IPS-20b (cell line): ENCODE measurements around the gene ACSF2.

Source experiments
- H3K27ac ChIP-seq: one replicate; pipeline ENCODE4 v1.5.1; 2013; ENCODE audit warnings: low read length
- H3K27me3 ChIP-seq: 2 replicates; pipeline ENCODE4 v1.6.1; 2013; ENCODE audit warnings: mild to moderate bottlenecking, low read length, inconsistent platforms; ENCODE audit not compliant: insufficient read depth
- H3K36me3 ChIP-seq: 2 replicates; pipeline ENCODE4 v1.6.1; 2013; ENCODE audit warnings: low read depth, mild to moderate bottlenecking, inconsistent platforms, low read length, moderate library complexity; ENCODE audit not compliant: insufficient read depth
- H3K4me1 ChIP-seq: 2 replicates; pipeline ENCODE4 v1.6.1; 2013; ENCODE audit warnings: mild to moderate bottlenecking, control low read depth, inconsistent platforms, low read length, moderate library complexity; ENCODE audit not compliant: insufficient read depth
- H3K4me3 ChIP-seq: 2 replicates; pipeline ENCODE4 v1.5.1; 2013; ENCODE audit warnings: mild to moderate bottlenecking, low read length, inconsistent platforms
- H3K9ac ChIP-seq: 2 replicates; pipeline ENCODE4 v1.6.1; 2013; ENCODE audit warnings: low read depth, mild to moderate bottlenecking, inconsistent platforms, low read length, moderate library complexity
- H3K9me3 ChIP-seq: 2 replicates; pipeline ENCODE4 v1.6.1; 2013; ENCODE audit warnings: mild to moderate bottlenecking, low read depth, low read length, inconsistent platforms; ENCODE audit not compliant: insufficient read depth

Gene ACSF2

GRCh38 chr17:50444841-50445715, 19.1 kb downstream of the ACSF2 start:
- H3K27me3 ChIP-seq, result no peaks in the 10 kb centered on the region
- no peaks in the 10 kb centered on the region for H3K9me3 ChIP-seq
- no peaks in the 10 kb centered on the region for H3K4me1 ChIP-seq
- H3K4me3 ChIP-seq, result no peak overlapping the region
- no peak overlapping the region for H3K27ac ChIP-seq
- H3K36me3 ChIP-seq, result no peaks in the 10 kb centered on the region
- H3K9ac ChIP-seq, result no peak overlapping the region

- H3K9me3 ChIP-seq, result no peaks in the 10 kb centered on the region
- no peaks in the 10 kb centered on the region for H3K4me1 ChIP-seq
- no peak overlapping the region for H3K27ac ChIP-seq
- no peak overlapping the region for H3K4me3 ChIP-seq
- no peaks in the 10 kb centered on the region for H3K36me3 ChIP-seq
- no peaks in the 10 kb centered on the region for H3K27me3 ChIP-seq
- H3K9ac ChIP-seq, result no peak overlapping the region
Measured at GRCh38 chr17:50445730-50446325, 19.8 kb downstream of the ACSF2 start.

GRCh38 chr17:50447870-50448595, 22.0 kb downstream of the ACSF2 start:
- H3K4me3 ChIP-seq, result no peak overlapping the region
- no peaks in the 10 kb centered on the region for H3K36me3 ChIP-seq
- no peak overlapping the region for H3K9ac ChIP-seq
- H3K4me1 ChIP-seq, result no peaks in the 10 kb centered on the region
- no peak overlapping the region for H3K27ac ChIP-seq
- H3K9me3 ChIP-seq, result no peaks in the 10 kb centered on the region
- no peaks in the 10 kb centered on the region for H3K27me3 ChIP-seq

- no peak overlapping the region for H3K27ac ChIP-seq
- H3K4me3 ChIP-seq, result no peak overlapping the region
- H3K27me3 ChIP-seq, result no peaks in the 10 kb centered on the region
- no peaks in the 10 kb centered on the region for H3K36me3 ChIP-seq
- H3K9ac ChIP-seq, result no peak overlapping the region
- no peaks in the 10 kb centered on the region for H3K9me3 ChIP-seq
- no peaks in the 10 kb centered on the region for H3K4me1 ChIP-seq
Measured at GRCh38 chr17:50448643-50449042, 22.6 kb downstream of the ACSF2 start.

GRCh38 chr17:50451943-50452629, 26.1 kb downstream of the ACSF2 start:
- Histone ChIP-seq H3K9ac (no peak overlapping the region), H3K36me3 (no peaks in the 10 kb centered on the region), H3K9me3 (no peaks in the 10 kb centered on the region), H3K27me3 (no peaks in the 10 kb centered on the region), H3K27ac (no peak overlapping the region), H3K4me1 (no peaks in the 10 kb centered on the region), H3K4me3 (no peak overlapping the region)

- no peak overlapping the region for H3K27ac ChIP-seq
- H3K36me3 ChIP-seq, result no peaks in the 10 kb centered on the region
- no peaks in the 10 kb centered on the region for H3K4me1 ChIP-seq
- no peak overlapping the region for H3K4me3 ChIP-seq
- H3K9ac ChIP-seq, result no peak overlapping the region
- H3K27me3 ChIP-seq, result no peaks in the 10 kb centered on the region
- no peaks in the 10 kb centered on the region for H3K9me3 ChIP-seq
Measured at GRCh38 chr17:50452630-50453300, 26.7 kb downstream of the ACSF2 start.

- Histone ChIP-seq H3K4me1 (no peaks in the 10 kb centered on the region), H3K27ac (no peak overlapping the region), H3K4me3 (no peak overlapping the region)
Measured at GRCh38 chr17:50453901-50454300, 27.9 kb downstream of the ACSF2 start.

GRCh38 chr17:50457621-50458020, 31.6 kb downstream of the ACSF2 start:
- Histone ChIP-seq H3K4me3 (no peak overlapping the region), H3K9ac (no peak overlapping the region), H3K27ac (no peak overlapping the region), H3K36me3 (no peaks in the 10 kb centered on the region), H3K27me3 (no peaks in the 10 kb centered on the region), H3K4me1 (no peaks in the 10 kb centered on the region), H3K9me3 (no peaks in the 10 kb centered on the region)

More at GRCh38 chr17:50453901-50454300, 27.9 kb downstream of the ACSF2 start:
- Histone ChIP-seq H3K9me3 (no peaks in the 10 kb centered on the region), H3K27me3 (no peaks in the 10 kb centered on the region), H3K9ac (no peak overlapping the region), H3K36me3 (no peaks in the 10 kb centered on the region)

GRCh38 chr17:50458270-50458669, 32.3 kb downstream of the ACSF2 start:
- no peak overlapping the region for H3K4me3 ChIP-seq
- no peaks in the 10 kb centered on the region for H3K9me3 ChIP-seq
- no peaks in the 10 kb centered on the region for H3K36me3 ChIP-seq
- no peaks in the 10 kb centered on the region for H3K27me3 ChIP-seq
- H3K9ac ChIP-seq, result no peak overlapping the region
- H3K27ac ChIP-seq, result no peak overlapping the region
- no peaks in the 10 kb centered on the region for H3K4me1 ChIP-seq

GRCh38 chr17:50458701-50459676, 33.0 kb downstream of the ACSF2 start:
- no peaks in the 10 kb centered on the region for H3K27me3 ChIP-seq
- no peaks in the 10 kb centered on the region for H3K36me3 ChIP-seq

More at GRCh38 chr17:50458701-50459676, 33.0 kb downstream of the ACSF2 start:
- Histone ChIP-seq H3K4me1 (no peaks in the 10 kb centered on the region), H3K9ac (no peak overlapping the region), H3K4me3 (no peak overlapping the region), H3K9me3 (no peaks in the 10 kb centered on the region), H3K27ac (no peak overlapping the region)
